Panc1 (cell line): ENCODE results near the gene TBC1D2B. TPM values are rescaled to one million over a fixed set of nuclear protein-coding genes. Genes with fewer than 3 reads are reported as not detected.

Experiments
- ATAC-seq: fragments of 200-7000 bp; cut with Tn5 transposase; 2 replicates; pipeline ENCODE4 v1.9.1; 2020; ENCODE audit warnings: mild to moderate bottlenecking, moderate library complexity
- BruUV-seq: library from RNA; stranded (reverse); fragments of 400-500 nt; replicated peaks from 2 replicates; lab custom pipeline; 2021; lab: Mats Ljungman, UMichigan
- CTCF ChIA-PET: fragments of 300-600 bp; sonication (Branson Sonifier 250); formaldehyde crosslinking; loops from one replicate; lab custom pipeline; 2022; ENCODE audit warnings: antibody characterized with exemption; lab: Charles Lee
- POLR2A ChIA-PET: fragments of 300-600 bp; sonication (Branson Sonifier 250); formaldehyde crosslinking; loops from one replicate; lab custom pipeline; 2022; ENCODE audit warnings: antibody characterized with exemption; lab: Charles Lee
- DNase-seq: peaks from one replicate; pipeline ENCODE4 v3.0.0-alpha.2; 2010; ENCODE audit warnings: low read depth, low spot score
- H3K27ac ChIP-seq: 2 replicates; pipeline ENCODE4 v1.5.1; 2011; ENCODE audit warnings: mild to moderate bottlenecking, low read length, inconsistent platforms
- H3K27me3 ChIP-seq: fragments of 200-500 bp; sonication (Bioruptor generic); 2 replicates; pipeline ENCODE4 v1.6.0; 2014; ENCODE audit warnings: low read length, inconsistent platforms; ENCODE audit not compliant: control insufficient read depth, insufficient read depth
- H3K36me3 ChIP-seq: fragments of 200-500 bp; sonication (Bioruptor generic); 2 replicates; pipeline ENCODE4 v1.5.1; 2014; ENCODE audit warnings: inconsistent platforms, mild to moderate bottlenecking, low read length, moderate library complexity; ENCODE audit not compliant: control insufficient read depth, insufficient read depth
- H3K4me1 ChIP-seq: 2 replicates; pipeline ENCODE4 v1.5.1; 2011; ENCODE audit warnings: inconsistent platforms, mild to moderate bottlenecking, low read length, moderate library complexity; ENCODE audit not compliant: control insufficient read depth, insufficient read depth
- H3K4me3 ChIP-seq, 2 experiments: 2 replicates each; pipeline ENCODE4 v1.5.1; 2011 to 2012; ENCODE audit warnings: low read depth in 2 of 2, low read length in 2 of 2, mild to moderate bottlenecking in 2 of 2, inconsistent platforms in 1 of 2, moderate library complexity in 1 of 2
- H3K9me3 ChIP-seq: fragments of 200-500 bp; sonication (Bioruptor generic); 2 replicates; pipeline ENCODE4 v1.5.1; 2014; ENCODE audit warnings: low read depth, mild to moderate bottlenecking, inconsistent platforms, low read length, moderate library complexity; ENCODE audit not compliant: control insufficient read depth, insufficient read depth
- POLR2AphosphoS5 ChIP-seq: IDR thresholded peaks from 2 replicates; pipeline ENCODE4 v1.6.1; 2012; ENCODE audit warnings: mild to moderate bottlenecking, low read depth, low read length, moderate library complexity
- SIN3A ChIP-seq: IDR thresholded peaks from 2 replicates; pipeline ENCODE4 v1.6.1; 2012; ENCODE audit warnings: low read depth, mild to moderate bottlenecking, low read length, moderate library complexity, borderline replicate concordance; ENCODE audit not compliant: insufficient read depth
- TCF7L2 ChIP-seq: IDR thresholded peaks from 2 replicates; pipeline ENCODE4 v1.6.1; 2011; ENCODE audit warnings: mild to moderate bottlenecking, low read depth, low read length, inconsistent platforms
- in situ Hi-C: cut with HindIII; loops from 2 replicates; pipeline ENCODE4 v1.10.0; 2016; ENCODE audit warnings: low sequenced_read_pairs, low pct_unique_long_range_greater_than_20kb
- intact Hi-C: fragments of 100-400 bp; cut with micrococcal nuclease; formaldehyde crosslinking; loops from one replicate; pipeline ENCODE4 v1.10.0; 2022; ENCODE audit not compliant: unreplicated experiment
- total RNA-seq: library from RNA; stranded (reverse); gene quantifications from one replicate; pipeline ENCODE4 v1.2.1, GENCODE V29; 2021; ENCODE audit not compliant: unreplicated experiment
- TF ChIP-seq, protein P1 (sequence below): fragments of 450-650 bp; IDR thresholded peaks from 2 replicates; pipeline ENCODE4 v1.5.1; 2017; ENCODE audit warnings: mild to moderate bottlenecking
- TF ChIP-seq, protein P2 (sequence below), 2 experiments: IDR thresholded peaks; 2 replicates each; pipeline ENCODE4 v1.6.1; 2011 to 2012; ENCODE audit warnings: low read depth in 2 of 2, control low read depth in 1 of 2, low read length in 1 of 2, mild to moderate bottlenecking in 1 of 2, moderate library complexity in 1 of 2; ENCODE audit not compliant: insufficient read depth in 1 of 2

The TBC1D2B gene
- total RNA-seq, 1 experiment from 2014 or later = 59.3 TPM

DNA sequence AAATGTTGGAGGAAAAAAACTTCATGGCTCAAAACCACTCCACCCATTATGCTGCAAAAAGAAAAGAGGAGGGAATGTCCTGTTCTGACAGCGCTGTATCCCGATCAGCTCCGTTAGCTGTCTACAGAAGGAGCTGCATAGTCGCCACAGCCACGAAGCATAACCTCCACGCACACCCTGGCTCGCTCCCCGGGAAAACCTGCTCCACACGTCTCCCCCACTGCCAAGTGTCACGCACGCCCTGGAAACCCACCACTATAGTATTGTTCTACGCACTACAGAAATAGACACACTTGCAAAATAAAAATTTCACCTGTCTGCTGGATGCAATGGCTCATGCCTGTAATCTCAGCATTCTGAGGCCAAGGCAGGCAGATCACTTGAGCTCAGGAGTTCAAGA is 55.8 kb downstream of the TBC1D2B start:
- no peak for TF ChIP-seq SIN3A
- TF ChIP-seq, protein P1, sequence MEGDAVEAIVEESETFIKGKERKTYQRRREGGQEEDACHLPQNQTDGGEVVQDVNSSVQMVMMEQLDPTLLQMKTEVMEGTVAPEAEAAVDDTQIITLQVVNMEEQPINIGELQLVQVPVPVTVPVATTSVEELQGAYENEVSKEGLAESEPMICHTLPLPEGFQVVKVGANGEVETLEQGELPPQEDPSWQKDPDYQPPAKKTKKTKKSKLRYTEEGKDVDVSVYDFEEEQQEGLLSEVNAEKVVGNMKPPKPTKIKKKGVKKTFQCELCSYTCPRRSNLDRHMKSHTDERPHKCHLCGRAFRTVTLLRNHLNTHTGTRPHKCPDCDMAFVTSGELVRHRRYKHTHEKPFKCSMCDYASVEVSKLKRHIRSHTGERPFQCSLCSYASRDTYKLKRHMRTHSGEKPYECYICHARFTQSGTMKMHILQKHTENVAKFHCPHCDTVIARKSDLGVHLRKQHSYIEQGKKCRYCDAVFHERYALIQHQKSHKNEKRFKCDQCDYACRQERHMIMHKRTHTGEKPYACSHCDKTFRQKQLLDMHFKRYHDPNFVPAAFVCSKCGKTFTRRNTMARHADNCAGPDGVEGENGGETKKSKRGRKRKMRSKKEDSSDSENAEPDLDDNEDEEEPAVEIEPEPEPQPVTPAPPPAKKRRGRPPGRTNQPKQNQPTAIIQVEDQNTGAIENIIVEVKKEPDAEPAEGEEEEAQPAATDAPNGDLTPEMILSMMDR = no peak
- TF ChIP-seq, protein P2, sequence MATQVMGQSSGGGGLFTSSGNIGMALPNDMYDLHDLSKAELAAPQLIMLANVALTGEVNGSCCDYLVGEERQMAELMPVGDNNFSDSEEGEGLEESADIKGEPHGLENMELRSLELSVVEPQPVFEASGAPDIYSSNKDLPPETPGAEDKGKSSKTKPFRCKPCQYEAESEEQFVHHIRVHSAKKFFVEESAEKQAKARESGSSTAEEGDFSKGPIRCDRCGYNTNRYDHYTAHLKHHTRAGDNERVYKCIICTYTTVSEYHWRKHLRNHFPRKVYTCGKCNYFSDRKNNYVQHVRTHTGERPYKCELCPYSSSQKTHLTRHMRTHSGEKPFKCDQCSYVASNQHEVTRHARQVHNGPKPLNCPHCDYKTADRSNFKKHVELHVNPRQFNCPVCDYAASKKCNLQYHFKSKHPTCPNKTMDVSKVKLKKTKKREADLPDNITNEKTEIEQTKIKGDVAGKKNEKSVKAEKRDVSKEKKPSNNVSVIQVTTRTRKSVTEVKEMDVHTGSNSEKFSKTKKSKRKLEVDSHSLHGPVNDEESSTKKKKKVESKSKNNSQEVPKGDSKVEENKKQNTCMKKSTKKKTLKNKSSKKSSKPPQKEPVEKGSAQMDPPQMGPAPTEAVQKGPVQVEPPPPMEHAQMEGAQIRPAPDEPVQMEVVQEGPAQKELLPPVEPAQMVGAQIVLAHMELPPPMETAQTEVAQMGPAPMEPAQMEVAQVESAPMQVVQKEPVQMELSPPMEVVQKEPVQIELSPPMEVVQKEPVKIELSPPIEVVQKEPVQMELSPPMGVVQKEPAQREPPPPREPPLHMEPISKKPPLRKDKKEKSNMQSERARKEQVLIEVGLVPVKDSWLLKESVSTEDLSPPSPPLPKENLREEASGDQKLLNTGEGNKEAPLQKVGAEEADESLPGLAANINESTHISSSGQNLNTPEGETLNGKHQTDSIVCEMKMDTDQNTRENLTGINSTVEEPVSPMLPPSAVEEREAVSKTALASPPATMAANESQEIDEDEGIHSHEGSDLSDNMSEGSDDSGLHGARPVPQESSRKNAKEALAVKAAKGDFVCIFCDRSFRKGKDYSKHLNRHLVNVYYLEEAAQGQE (IDR thresholded peaks at IDR 0.05; ENCODE audit: insufficient read depth in 1 of 2, low read depth in 2 of 2, low read length in 1 of 2) = no peak
- no peak for TF ChIP-seq TCF7L2
- TF ChIP-seq POLR2AphosphoS5 = no peak
- intact Hi-C loops (no loop called here), in situ Hi-C loops (no loop called here)
- no peaks in the 10 kb centered on the region for H3K4me1 ChIP-seq
- ChIA-PET POLR2A (no interaction called here), CTCF (no interaction called here)
- H3K4me3 ChIP-seq = no peak overlapping the region
- no peak overlapping the region for H3K27ac ChIP-seq
- H3K27me3 ChIP-seq = no peaks in the 10 kb centered on the region
- peaks cover 6% of the 10 kb centered on the region for H3K36me3 ChIP-seq
- H3K9me3 ChIP-seq = no peaks in the 10 kb centered on the region
- no TSS peak for BruUV-seq
- ATAC-seq = no peak
- DNase-seq = no peak

GRCh38 chr15:78020007-78020406 is 57.5 kb downstream of the TBC1D2B start:
- no TSS peak for BruUV-seq
- TF ChIP-seq SIN3A = no peak
- TF ChIP-seq POLR2AphosphoS5 = no peak
- TF ChIP-seq, protein P1 = no peak
- TF ChIP-seq, protein P2 (IDR thresholded peaks at IDR 0.05; ENCODE audit: insufficient read depth in 1 of 2, low read depth in 2 of 2, low read length in 1 of 2) = no peak
- no peak for TF ChIP-seq TCF7L2
- intact Hi-C loops = no loop called here
- DNase-seq (no peak), ATAC-seq (no peak)
- no peak overlapping the region for H3K27ac ChIP-seq
- H3K27me3 ChIP-seq = no peaks in the 10 kb centered on the region
- ChIA-PET CTCF (no interaction called here), POLR2A (interaction anchor here (0.7 kb wide), 1 partner anchor 14 kb away, joined by 8 read pairs; no protein-coding TSS in a partner anchor)
- no peaks in the 10 kb centered on the region for H3K9me3 ChIP-seq
- H3K4me1 ChIP-seq = no peaks in the 10 kb centered on the region
- H3K4me3 ChIP-seq = no peak overlapping the region
- in situ Hi-C loops = no loop called here
- peaks cover 4% of the 10 kb centered on the region for H3K36me3 ChIP-seq
